ENCODE data around the gene DYNLRB1.
A peak's percentile ranks its signal among the peaks of the same experiment; 100 is the strongest.
"Not testable (repeated sequence)": the region's sequence is repeated elsewhere in the genome, so short reads cannot be mapped to it uniquely, and the experiment has no call there.

DYNLRB1 gene

DNA sequence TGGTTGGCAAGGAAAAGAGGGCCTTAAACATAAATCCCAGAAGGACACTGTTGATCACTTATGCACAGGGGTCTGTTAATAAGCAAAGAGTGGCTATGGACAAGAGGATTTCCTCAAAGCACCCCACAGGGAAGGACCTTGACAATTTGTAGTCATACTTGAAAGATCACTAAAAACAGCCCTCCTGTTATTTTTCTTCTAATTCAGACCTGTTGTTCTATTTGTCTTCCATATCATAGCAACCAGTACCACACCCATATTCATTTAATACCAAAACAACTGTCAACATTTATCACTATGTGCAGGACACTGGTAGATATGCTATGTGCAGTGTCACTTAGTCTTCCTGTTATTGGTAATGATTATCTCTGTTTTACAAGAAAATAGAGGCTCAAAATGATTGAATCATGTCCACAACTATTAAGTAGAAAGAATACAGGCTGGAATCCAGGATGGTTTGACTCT, 3.2 kb upstream of the DYNLRB1 start:
- Histone ChIP-seq H3K4me1 (ENCODE audit: insufficient read depth, low read length, poor library complexity, severe bottlenecking) (peaks cover 17% of the 10 kb centered on the region), H3K9me2 (replicated peaks; ENCODE audit: low read depth, low read length) (no peaks in the 10 kb centered on the region), H3K27me3 (ENCODE audit: insufficient read depth, low read length, poor library complexity, severe bottlenecking) (no peaks in the 10 kb centered on the region), H3K9ac (ENCODE audit: low read depth, low read length, poor library complexity, severe bottlenecking) (no peak overlapping the region), H3K36me3 (ENCODE audit: insufficient read depth, low read length) (peaks cover 19% of the 10 kb centered on the region; the same call in 1 of the 2 replicates), H4K20me1 (ENCODE audit: insufficient read depth, low read length, poor library complexity, severe bottlenecking) (peaks cover 11% of the 10 kb centered on the region), H3K4me2 (ENCODE audit: low read depth, low read length, poor library complexity, severe bottlenecking) (no peak overlapping the region), H3K9me3 (ENCODE audit: insufficient read depth, low read depth, low read length) (no peaks in the 10 kb centered on the region), H3K4me3 (ENCODE audit: low read length, poor library complexity, severe bottlenecking) (no peak overlapping the region), H2AFZ (ENCODE audit: low read length) (no peak overlapping the region), H3F3A (ENCODE audit: low read depth) (no peaks in the 10 kb centered on the region), H3K79me2 (ENCODE audit: insufficient read depth, low read length) (peaks cover 22% of the 10 kb centered on the region)
- no peak for TF ChIP-seq EZH2phosphoT487 (IDR thresholded peaks at IDR 0.05; ENCODE audit: borderline replicate concordance)
- TF ChIP-seq, protein P1, sequence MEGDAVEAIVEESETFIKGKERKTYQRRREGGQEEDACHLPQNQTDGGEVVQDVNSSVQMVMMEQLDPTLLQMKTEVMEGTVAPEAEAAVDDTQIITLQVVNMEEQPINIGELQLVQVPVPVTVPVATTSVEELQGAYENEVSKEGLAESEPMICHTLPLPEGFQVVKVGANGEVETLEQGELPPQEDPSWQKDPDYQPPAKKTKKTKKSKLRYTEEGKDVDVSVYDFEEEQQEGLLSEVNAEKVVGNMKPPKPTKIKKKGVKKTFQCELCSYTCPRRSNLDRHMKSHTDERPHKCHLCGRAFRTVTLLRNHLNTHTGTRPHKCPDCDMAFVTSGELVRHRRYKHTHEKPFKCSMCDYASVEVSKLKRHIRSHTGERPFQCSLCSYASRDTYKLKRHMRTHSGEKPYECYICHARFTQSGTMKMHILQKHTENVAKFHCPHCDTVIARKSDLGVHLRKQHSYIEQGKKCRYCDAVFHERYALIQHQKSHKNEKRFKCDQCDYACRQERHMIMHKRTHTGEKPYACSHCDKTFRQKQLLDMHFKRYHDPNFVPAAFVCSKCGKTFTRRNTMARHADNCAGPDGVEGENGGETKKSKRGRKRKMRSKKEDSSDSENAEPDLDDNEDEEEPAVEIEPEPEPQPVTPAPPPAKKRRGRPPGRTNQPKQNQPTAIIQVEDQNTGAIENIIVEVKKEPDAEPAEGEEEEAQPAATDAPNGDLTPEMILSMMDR (conservative IDR thresholded peaks at IDR 0.05; ENCODE audit: low read length): no peak

DNA sequence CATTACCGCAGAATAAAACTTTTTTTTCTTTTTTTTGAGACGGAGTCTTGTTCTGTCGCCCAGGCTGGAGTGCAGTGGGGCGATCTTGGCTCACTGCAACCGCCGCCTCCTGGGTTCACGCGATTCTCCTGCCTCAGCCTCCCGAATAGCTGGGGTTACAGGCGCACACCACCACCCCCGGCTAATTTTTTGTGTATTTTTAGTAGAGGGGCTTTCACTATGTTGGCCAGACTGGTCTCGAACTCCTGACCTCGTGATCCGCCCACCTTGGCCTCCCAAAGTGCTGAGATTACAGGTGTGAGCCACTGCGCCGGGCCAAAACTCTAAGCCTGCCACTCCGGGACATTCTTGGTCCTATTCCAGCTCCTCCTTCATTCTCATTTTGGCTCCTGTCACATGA, 2.2 kb upstream of the DYNLRB1 start:
- H2AFZ ChIP-seq (ENCODE audit: low read length); H3K4me3 ChIP-seq (ENCODE audit: low read length, poor library complexity, severe bottlenecking); H3F3A ChIP-seq (ENCODE audit: low read depth); H3K4me2 ChIP-seq (ENCODE audit: low read depth, low read length, poor library complexity, severe bottlenecking); H3K9me3 ChIP-seq (ENCODE audit: insufficient read depth, low read depth, low read length); H3K9me2 ChIP-seq (replicated peaks; ENCODE audit: low read depth, low read length); H3K27me3 ChIP-seq (ENCODE audit: insufficient read depth, low read length, poor library complexity, severe bottlenecking); H3K9ac ChIP-seq (ENCODE audit: low read depth, low read length, poor library complexity, severe bottlenecking): not testable (repeated sequence)
- peaks cover 27% of the 10 kb centered on the region for H3K4me1 ChIP-seq (ENCODE audit: insufficient read depth, low read length, poor library complexity, severe bottlenecking)
- H3K36me3 ChIP-seq (ENCODE audit: insufficient read depth, low read length): peaks cover 10% of the 10 kb centered on the region; the same call in 1 of the 2 replicates
- peaks cover 32% of the 10 kb centered on the region for H3K79me2 ChIP-seq (ENCODE audit: insufficient read depth, low read length)
- H4K20me1 ChIP-seq (ENCODE audit: insufficient read depth, low read length, poor library complexity, severe bottlenecking): peaks cover 19% of the 10 kb centered on the region

DNA sequence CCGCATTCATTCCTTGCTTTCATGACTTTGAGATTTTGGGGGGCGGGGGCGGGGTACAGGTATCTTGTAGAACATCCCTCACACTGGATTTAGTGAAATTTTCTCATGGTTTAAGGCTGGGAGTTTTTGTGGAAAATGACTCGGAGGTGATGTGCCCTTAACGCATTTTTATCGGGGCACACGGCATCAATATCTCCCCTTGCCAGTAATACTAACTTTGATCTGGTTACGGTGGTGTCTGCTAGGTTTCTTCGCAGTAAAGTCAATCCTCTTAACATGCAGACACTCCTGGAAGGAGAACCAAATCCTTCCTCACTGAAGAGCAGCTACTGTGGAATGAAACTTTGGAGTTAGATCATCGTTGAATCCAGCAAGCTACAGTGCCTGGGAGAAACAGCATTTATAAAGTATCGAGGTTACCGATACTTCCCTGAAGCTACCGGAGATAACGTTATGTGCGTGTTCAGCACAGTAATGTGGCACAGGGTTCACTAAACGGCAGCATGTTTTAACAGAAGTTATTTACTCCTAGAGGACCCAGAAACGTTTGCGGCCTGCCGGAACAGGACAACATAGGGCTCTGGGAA, 1.2 kb upstream of the DYNLRB1 start:
- Histone ChIP-seq H4K20me1 (ENCODE audit: insufficient read depth, low read length, poor library complexity, severe bottlenecking) (peaks cover 24% of the 10 kb centered on the region), H3K79me2 (ENCODE audit: insufficient read depth, low read length) (peaks cover 41% of the 10 kb centered on the region), H3K9me3 (ENCODE audit: insufficient read depth, low read depth, low read length) (no peaks in the 10 kb centered on the region), H3K9ac (ENCODE audit: low read depth, low read length, poor library complexity, severe bottlenecking) (peak overlapping the region; percentile 83), H3K36me3 (ENCODE audit: insufficient read depth, low read length) (peaks cover 10% of the 10 kb centered on the region; the same call in 1 of the 2 replicates), H3F3A (ENCODE audit: low read depth) (no peaks in the 10 kb centered on the region), H3K4me1 (ENCODE audit: insufficient read depth, low read length, poor library complexity, severe bottlenecking) (peaks cover 29% of the 10 kb centered on the region), H3K4me3 (ENCODE audit: low read length, poor library complexity, severe bottlenecking) (peak overlapping the region; percentile 83), H3K27me3 (ENCODE audit: insufficient read depth, low read length, poor library complexity, severe bottlenecking) (no peaks in the 10 kb centered on the region), H3K9me2 (replicated peaks; ENCODE audit: low read depth, low read length) (no peaks in the 10 kb centered on the region), H2AFZ (ENCODE audit: low read length) (peak overlapping the region; percentile 80), H3K4me2 (ENCODE audit: low read depth, low read length, poor library complexity, severe bottlenecking) (peak overlapping the region; percentile 97)
- TF ChIP-seq, protein P1 (conservative IDR thresholded peaks at IDR 0.05; ENCODE audit: low read length): no peak
- TF ChIP-seq EZH2phosphoT487 (IDR thresholded peaks at IDR 0.05; ENCODE audit: borderline replicate concordance): no peak

Data from Loucy (cell line).